Lower leg skin (tissue), 3 donors: Measurements from ENCODE around the gene PHLPP1.

Experiments used
- POLR2A ChIP-seq, 2 donors: fragments of 450-650 bp; IDR thresholded peaks; one replicate each; pipeline ENCODE4 v1.6.1; 2016 to 2017; ENCODE audit warnings: antibody characterized with exemption in 2 of 2, mild to moderate bottlenecking in 1 of 2, moderate library complexity in 1 of 2
- TF ChIP-seq, protein P1 (sequence below), 3 donors: fragments of 450-650 bp; IDR thresholded peaks; one replicate each; pipeline ENCODE4 v1.5.1; 2016; ENCODE audit warnings: antibody characterized with exemption in 3 of 3, mild to moderate bottlenecking in 3 of 3, moderate library complexity in 2 of 3

DNA sequence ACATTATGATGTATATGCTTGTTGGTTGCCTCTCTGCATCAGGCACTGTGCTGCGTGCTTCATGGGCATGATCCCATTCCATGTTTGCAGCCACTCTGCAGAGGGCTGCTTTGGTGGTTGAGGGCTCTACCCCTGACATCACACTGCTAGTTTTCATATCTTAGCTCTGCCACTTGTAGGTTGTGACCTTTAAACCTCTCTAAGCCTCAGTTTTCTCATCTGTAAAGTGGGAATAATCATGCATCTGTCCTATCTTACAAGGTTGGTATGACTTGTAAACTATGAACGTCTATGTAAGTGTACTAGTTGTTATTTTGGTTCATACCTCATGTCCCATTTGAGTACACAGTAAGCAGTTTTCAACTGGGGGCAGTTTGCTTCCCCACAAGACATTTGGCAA, 260.4 kb downstream of the PHLPP1 start:
- TF ChIP-seq, protein P1, sequence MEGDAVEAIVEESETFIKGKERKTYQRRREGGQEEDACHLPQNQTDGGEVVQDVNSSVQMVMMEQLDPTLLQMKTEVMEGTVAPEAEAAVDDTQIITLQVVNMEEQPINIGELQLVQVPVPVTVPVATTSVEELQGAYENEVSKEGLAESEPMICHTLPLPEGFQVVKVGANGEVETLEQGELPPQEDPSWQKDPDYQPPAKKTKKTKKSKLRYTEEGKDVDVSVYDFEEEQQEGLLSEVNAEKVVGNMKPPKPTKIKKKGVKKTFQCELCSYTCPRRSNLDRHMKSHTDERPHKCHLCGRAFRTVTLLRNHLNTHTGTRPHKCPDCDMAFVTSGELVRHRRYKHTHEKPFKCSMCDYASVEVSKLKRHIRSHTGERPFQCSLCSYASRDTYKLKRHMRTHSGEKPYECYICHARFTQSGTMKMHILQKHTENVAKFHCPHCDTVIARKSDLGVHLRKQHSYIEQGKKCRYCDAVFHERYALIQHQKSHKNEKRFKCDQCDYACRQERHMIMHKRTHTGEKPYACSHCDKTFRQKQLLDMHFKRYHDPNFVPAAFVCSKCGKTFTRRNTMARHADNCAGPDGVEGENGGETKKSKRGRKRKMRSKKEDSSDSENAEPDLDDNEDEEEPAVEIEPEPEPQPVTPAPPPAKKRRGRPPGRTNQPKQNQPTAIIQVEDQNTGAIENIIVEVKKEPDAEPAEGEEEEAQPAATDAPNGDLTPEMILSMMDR (IDR thresholded peaks at IDR 0.05), result no peak
- TF ChIP-seq POLR2A (IDR thresholded peaks at IDR 0.05), result no peak
